ENCODE data around the gene EIF4G1.

DNA sequence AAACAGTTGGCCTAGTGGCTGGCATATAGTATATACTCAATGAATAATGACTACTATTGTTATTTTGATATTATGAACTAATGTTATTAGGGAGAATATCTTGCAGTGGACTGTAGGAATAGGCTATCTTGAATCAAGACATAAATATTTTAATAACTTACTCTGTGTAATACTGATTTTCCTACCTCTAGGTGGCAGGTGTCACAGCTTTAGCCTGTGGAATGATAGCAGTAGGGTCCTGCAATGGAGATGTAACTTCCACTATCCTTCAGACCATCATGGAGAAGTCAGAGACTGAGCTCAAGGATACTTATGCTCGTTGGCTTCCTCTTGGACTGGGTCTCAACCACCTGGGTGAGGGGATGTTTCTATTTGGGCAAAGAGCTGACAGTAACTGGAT, 8.8 kb upstream of the EIF4G1 start:
- no peak for TF ChIP-seq POLR2A (IDR thresholded peaks at IDR 0.05; ENCODE audit: low read depth, low read length)
- no peak for TF ChIP-seq POLR2AphosphoS5 (IDR thresholded peaks at IDR 0.05; ENCODE audit: low read depth, low read length)
- no peak for TF ChIP-seq PAX5 (IDR thresholded peaks at IDR 0.05; ENCODE audit: insufficient read depth, low read length, severe bottlenecking)
- no peak for TF ChIP-seq TAF1 (IDR thresholded peaks at IDR 0.05; ENCODE audit: low read depth, low read length)
